Left renal pelvis (tissue), 4 donors: ENCODE results near the gene TUFM. TPM values are rescaled to one million over a fixed set of nuclear protein-coding genes. Genes with fewer than 3 reads are reported as not detected.
"Not testable (repeated sequence)": the region's sequence is repeated elsewhere in the genome, so short reads cannot be mapped to it uniquely, and the experiment has no call there.

ENCODE experiments used
- DNase-seq, 4 donors: peaks; one replicate each; pipeline ENCODE4 v3.0.0-alpha.2; 2013; ENCODE audit warnings: low read depth in 4 of 4, low spot score in 3 of 4
- polyA plus RNA-seq, 4 donors: library from polyadenylated mRNA; unstranded; fragments of 120-200 nt; gene quantifications; one replicate each; pipeline ENCODE4 v1.2.1, GENCODE V29; 2013; ENCODE audit not compliant: insufficient read length in 4 of 4

TUFM gene
- polyA plus RNA-seq, 4 donors: 113 to 227 (median 198) TPM

DNA sequence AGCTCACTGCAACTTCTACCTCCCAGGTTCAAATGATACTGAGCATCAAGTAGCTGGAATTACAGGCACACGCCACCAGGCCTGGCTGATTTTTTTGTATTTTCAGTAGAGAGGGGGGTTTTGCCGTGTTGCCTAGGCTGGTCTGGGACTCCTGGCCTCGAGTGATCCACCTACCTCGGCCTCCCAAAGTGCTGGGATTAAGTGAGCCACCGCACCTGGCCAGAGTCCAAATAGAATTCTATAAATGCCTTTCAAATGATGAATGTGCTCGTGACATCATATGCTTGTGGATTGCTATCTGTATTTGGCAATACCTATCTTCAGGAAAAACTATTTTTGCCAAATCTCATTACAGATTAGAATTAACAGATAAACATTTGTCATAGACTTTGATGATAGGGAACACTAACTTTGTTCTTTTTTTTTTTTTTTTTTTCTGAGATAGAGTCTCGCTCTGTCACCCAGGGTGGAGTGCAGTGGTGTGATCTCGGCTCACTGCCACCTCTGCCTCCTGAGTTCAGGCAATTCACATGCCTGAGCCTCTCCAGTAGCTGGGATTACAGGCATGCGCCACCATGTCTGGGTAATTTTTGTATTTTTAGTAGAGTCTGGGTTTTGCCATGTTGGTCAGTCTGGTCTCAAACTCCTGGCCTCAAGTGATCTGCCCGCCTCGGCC is 38.6 kb downstream of the TUFM start:
- not testable (repeated sequence) for DNase-seq

- peak in 3 of 4 donors; percentile 33 to 70 (median 70) for DNase-seq
These were observed 43.7 kb downstream of the TUFM start for GRCh38 chr16:28802235-28803019.

Other genes starting within 250 kb of the TUFM start
- 1 to 10 TPM in 3 of 4 donors, under 1 TPM in 1; 0.73 to 2.2 (median 1.9) TPM for gene SULT1A2, start 249.3 kb downstream of the TUFM start, polyA plus RNA-seq
- gene SULT1A1, start 236.3 kb downstream of the TUFM start, polyA plus RNA-seq: 10 to 100 TPM; 17.9 to 26.6 (median 24.4) TPM
- 1 to 10 TPM in 1 of 4 donors, under 1 TPM in 1, not detected in 2; 0.40 to 2.6 TPM for gene NPIPB8, start 208.3 kb downstream of the TUFM start, polyA plus RNA-seq
- gene EIF3C, start 134.9 kb downstream of the TUFM start, polyA plus RNA-seq: 100 to 1,000 TPM; 373 to 630 (median 499) TPM
- gene NPIPB9, start 94.6 kb downstream of the TUFM start, polyA plus RNA-seq: 1 to 10 TPM in 3 of 4 donors, under 1 TPM in 1; 0.70 to 3.8 (median 1.9) TPM
- gene ATXN2L, start 23.3 kb downstream of the TUFM start, polyA plus RNA-seq: 100 to 1,000 TPM in 2 of 4 donors, 10 to 100 TPM in 2; 88.4 to 148 (median 100) TPM
- gene SH2B1, start 17.5 kb upstream of the TUFM start, polyA plus RNA-seq: 10 to 100 TPM; 58.4 to 92.1 (median 62.9) TPM
- 1 to 10 TPM; 2.5 to 6.4 (median 3.3) TPM for gene ATP2A1, start 32.1 kb upstream of the TUFM start, polyA plus RNA-seq
- gene RABEP2, start 78.9 kb upstream of the TUFM start, polyA plus RNA-seq: 10 to 100 TPM; 15.7 to 34.4 (median 17.6) TPM
- gene CD19, start 85.6 kb upstream of the TUFM start, polyA plus RNA-seq: 1 to 10 TPM; 1.3 to 5.3 (median 3.7) TPM
- gene NFATC2IP, start 104.6 kb upstream of the TUFM start, polyA plus RNA-seq: 10 to 100 TPM; 27.5 to 65.1 (median 40.5) TPM
- 10 to 100 TPM; 27.3 to 57.9 (median 37.7) TPM for gene SPNS1, start 128.4 kb upstream of the TUFM start, polyA plus RNA-seq
- gene LAT, start 138.7 kb upstream of the TUFM start, polyA plus RNA-seq: 1 to 10 TPM; 4.7 to 9.9 (median 5.9) TPM